ENCODE measurements around the gene COA8. TPM values are rescaled to one million over a fixed set of nuclear protein-coding genes. Genes with fewer than 3 reads are reported as not detected.

COA8 gene
- total RNA-seq, 1 donor from 2014 or later = 48.3 TPM

DNA sequence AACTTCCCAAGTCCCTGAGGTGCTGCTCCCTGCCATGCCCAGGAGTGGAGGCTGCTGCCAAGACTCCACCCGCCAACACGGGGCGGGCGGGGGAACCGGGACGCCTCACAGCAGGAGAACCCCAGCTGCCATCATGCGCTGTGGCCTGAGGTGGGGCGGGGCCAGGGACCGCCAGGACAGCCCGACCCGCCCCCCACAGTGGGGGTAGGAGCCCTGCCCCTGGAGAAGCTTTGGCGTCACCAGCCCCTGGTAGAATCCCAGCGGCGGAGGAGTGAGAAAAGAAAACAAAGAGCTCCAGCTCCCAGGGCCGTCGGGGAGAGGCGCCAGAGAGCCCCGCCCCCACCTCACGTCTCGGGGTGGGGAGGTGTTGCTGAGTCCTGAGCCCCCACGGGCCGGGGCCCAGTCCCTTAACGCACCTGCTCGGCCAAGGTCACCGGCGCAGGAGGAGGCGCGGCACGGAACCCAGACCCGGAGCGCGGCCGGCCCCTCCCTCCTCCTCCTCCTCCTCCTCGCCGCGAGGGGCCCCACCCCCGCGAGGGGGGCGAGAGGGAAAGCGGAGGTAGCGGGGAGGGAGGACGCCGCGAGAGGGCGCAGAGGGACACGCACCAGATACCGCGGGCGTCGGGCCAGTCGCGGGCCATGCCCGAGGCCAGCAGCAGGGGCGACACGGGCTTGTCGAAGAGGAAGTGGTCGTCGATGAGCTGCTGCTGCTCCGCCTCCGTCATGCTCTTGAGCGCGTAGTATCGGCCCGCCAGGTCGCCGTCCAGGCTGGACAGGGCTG, 41.9 kb upstream of the COA8 start:
- Histone ChIP-seq H3K27ac (replicated peaks) (peak overlapping the region; percentile 89), H3K4me3 (peak overlapping the region; percentile 68), H3K36me3 (no peaks in the 10 kb centered on the region), H3K9me3 (replicated peaks) (no peaks in the 10 kb centered on the region), H3K27me3 (ENCODE audit: low read depth) (no peaks in the 10 kb centered on the region), H3K4me1 (peaks cover 94% of the 10 kb centered on the region)
- intact Hi-C loops (cut with micrococcal nuclease) = no loop called here
- TF ChIP-seq, protein P1, sequence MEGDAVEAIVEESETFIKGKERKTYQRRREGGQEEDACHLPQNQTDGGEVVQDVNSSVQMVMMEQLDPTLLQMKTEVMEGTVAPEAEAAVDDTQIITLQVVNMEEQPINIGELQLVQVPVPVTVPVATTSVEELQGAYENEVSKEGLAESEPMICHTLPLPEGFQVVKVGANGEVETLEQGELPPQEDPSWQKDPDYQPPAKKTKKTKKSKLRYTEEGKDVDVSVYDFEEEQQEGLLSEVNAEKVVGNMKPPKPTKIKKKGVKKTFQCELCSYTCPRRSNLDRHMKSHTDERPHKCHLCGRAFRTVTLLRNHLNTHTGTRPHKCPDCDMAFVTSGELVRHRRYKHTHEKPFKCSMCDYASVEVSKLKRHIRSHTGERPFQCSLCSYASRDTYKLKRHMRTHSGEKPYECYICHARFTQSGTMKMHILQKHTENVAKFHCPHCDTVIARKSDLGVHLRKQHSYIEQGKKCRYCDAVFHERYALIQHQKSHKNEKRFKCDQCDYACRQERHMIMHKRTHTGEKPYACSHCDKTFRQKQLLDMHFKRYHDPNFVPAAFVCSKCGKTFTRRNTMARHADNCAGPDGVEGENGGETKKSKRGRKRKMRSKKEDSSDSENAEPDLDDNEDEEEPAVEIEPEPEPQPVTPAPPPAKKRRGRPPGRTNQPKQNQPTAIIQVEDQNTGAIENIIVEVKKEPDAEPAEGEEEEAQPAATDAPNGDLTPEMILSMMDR (IDR thresholded peaks at IDR 0.05; ENCODE audit: borderline replicate concordance) = peak; percentile 68
- DNase-seq = peak; percentile 85

GRCh38 chr14:103521438-103521950, 41.3 kb upstream of the COA8 start:
- DNase-seq = peak; percentile 63
- TF ChIP-seq, protein P1 (IDR thresholded peaks at IDR 0.05; ENCODE audit: borderline replicate concordance) = no peak
- no peaks in the 10 kb centered on the region for H3K9me3 ChIP-seq (replicated peaks)
- intact Hi-C loops (cut with micrococcal nuclease) = no loop called here
- H3K27ac ChIP-seq (replicated peaks) = peak overlapping the region; percentile 89
- H3K36me3 ChIP-seq = no peaks in the 10 kb centered on the region
- H3K4me1 ChIP-seq = peaks cover 94% of the 10 kb centered on the region
- no peaks in the 10 kb centered on the region for H3K27me3 ChIP-seq (ENCODE audit: low read depth)
- peak overlapping the region; percentile 68 for H3K4me3 ChIP-seq

DNA sequence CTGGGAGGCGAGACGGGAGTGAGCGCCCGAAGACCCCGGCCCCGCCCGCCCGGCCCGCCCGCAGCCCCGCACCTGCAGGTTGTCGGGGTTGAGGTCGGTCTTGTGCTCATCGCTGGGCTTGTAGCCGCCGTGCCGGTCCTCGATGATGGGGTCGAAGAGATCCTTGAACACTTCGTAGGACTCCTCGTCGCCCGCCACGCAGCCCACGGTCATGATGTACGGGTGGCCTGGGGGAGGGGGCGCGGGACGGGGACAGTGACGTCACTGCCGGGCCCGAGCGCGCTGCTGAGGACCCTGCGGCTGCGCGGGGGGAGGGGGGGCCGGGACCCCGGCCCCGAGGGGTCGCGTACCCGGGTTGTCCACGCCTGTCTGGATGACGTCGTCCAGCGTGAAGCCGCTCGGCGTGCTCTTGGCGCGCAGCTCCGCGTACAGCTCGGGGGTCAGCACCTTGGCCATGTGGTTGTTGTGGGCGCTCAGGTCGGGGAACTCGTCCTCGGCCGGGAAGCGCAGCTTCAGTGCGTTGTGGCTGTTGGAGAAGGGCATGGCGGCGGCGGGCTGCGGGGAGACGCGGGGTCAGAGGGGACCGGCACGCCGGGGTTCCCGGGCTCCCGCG, 40.7 kb upstream of the COA8 start:
- Histone ChIP-seq H3K4me3 (peak overlapping the region; percentile 68), H3K27me3 (ENCODE audit: low read depth) (no peaks in the 10 kb centered on the region), H3K27ac (replicated peaks) (peak overlapping the region; percentile 89), H3K9me3 (replicated peaks) (no peaks in the 10 kb centered on the region), H3K4me1 (peaks cover 94% of the 10 kb centered on the region), H3K36me3 (no peaks in the 10 kb centered on the region)
- DNase-seq = peak; percentile 35
- intact Hi-C loops (cut with micrococcal nuclease) = no loop called here
- TF ChIP-seq, protein P1 (IDR thresholded peaks at IDR 0.05; ENCODE audit: borderline replicate concordance) = no peak

DNA sequence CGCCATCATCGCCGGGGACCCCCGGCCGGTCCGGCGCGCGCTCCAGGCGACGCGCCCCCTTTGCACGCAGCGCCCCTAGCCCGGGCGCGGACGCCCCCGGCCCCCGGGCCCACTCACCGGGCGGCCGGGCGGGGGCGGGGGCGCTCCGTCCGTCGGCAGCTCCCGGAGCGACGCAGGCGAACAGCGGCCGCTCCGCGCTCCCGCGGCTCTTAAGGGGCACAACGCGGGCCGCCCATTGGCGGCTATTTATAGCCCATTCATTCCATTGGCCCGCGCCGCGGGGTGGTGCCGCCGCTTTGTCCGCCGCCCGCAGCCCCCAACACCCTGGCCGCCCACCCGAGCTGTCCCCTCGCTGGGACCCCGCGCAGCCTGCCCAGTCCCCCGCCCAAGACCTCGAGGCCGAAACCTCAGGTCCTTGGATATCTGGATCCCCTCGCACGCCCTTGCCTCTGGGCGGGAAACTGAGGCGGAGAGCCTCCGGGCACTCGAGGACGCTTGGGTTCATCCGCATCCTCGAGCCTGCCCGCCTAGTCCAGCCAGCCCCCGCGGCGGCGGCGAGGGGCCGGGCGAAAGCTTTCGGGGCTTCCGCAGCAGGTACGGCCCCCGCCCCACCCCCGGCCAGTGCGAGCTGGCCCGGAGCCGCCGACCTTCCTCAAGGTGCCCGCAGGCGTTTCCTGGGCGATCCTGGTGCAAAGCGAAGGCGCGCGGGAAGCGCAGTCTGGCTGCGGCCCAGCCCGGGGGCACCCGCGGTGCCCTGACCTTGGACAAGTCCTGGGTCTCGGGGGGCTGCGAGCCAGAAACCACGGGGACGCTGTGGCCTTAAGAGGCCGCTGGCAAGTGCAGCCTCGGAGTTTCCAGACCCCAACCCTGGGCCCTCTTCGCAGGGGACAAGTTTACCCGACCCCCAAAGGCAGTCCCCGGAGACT, 39.8 kb upstream of the COA8 start, which contains the start of gene CKB:
CKB (minus strand) TSS at position 182 of the 926 bp plus-strand sequence. CDS start 337 bp downstream, outside the sequence.
- peak within 1 kb of the TSS; percentile 68 for H3K4me3 ChIP-seq
- peak within 1 kb of the TSS; percentile 89 for H3K27ac ChIP-seq (replicated peaks)
- DNase-seq = peak; percentile 75
- H3K27me3 ChIP-seq (ENCODE audit: low read depth) = no peaks in the 10 kb centered on the region
- intact Hi-C loops (cut with micrococcal nuclease) = no loop called here
- TF ChIP-seq, protein P1 (IDR thresholded peaks at IDR 0.05; ENCODE audit: borderline replicate concordance) = no peak
- H3K4me1 ChIP-seq = peaks cover 94% of the 10 kb centered on the region
- H3K9me3 ChIP-seq (replicated peaks) = no peaks in the 10 kb centered on the region
- H3K36me3 ChIP-seq = no peaks in the 10 kb centered on the region

DNA sequence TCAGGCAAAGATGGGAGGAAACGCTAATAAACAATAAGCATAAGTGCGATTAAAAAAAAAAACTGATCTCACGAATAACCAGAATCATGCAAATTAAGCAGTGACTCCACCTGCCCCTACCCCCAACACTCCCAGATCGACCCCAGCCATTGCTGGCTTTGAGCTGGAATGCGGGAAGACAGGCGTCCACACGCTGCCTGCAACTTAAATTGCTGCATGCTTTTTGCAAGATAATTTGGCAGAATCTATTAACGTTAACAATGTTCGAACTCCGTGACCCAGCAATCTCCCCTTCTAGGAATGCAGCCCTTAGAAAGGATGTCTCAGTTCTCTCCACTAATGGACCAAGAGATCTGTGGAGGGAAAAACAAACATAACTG, 39.2 kb upstream of the COA8 start:
- H3K4me3 ChIP-seq = peak overlapping the region; percentile 68
- H3K36me3 ChIP-seq = no peaks in the 10 kb centered on the region
- no peaks in the 10 kb centered on the region for H3K27me3 ChIP-seq (ENCODE audit: low read depth)
- DNase-seq = no peak
- intact Hi-C loops (cut with micrococcal nuclease) = no loop called here
- no peaks in the 10 kb centered on the region for H3K9me3 ChIP-seq (replicated peaks)
- peaks cover 94% of the 10 kb centered on the region for H3K4me1 ChIP-seq
- peak overlapping the region; percentile 38 for H3K27ac ChIP-seq (replicated peaks)
- TF ChIP-seq, protein P1 (IDR thresholded peaks at IDR 0.05; ENCODE audit: borderline replicate concordance) = no peak

All from left ventricle myocardium inferior (tissue), 1 donor.